ENCODE data around the gene NT5C3B.
A peak's percentile ranks its signal among the peaks of the same experiment; 100 is the strongest.

NT5C3B gene

DNA sequence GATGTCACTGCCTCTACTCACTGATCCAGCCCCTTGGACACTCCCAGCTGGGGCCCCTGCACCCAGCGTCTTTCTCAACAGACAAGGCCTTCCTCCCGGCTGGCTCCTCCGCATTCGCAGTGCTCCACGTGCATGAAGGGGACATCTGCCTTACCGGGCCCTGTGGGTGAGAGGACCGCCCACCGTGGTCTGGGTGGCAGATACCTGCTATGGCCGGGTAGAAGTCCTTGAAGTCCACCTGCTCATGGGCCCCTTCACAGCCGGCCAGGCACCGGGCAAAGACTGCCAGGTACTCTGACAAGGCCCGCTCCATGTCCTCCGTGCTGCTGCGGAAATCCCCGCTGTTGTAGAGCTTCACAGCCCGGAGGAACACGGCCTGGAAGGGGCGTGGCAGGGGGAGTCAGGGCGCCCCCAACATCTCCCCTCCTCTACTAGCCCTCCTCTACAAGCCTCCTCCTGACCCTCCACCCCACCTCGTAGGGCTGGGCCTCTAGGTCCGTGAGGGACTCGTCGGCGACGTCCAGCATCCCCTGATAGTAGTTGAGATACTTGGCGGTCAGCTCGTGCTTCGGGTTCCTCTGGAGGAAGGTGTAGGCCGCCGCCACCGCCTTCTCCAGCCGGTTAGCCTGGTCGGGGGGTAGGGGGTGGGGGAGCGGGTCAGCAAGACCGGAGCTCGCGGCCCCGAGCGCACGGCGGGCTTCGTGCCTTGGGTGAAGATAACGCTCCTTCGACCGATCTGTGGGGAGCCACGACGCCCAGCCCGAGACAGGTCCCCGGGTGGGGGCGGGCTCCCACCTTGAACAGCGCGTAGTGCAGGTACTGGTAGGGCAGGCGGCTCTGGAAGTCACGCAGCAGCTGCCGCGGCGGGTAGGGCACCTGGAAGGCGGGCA is 25.1 kb downstream of the NT5C3B start:
- DNase-seq (ENCODE audit: low spot score): no peak

- DNase-seq (ENCODE audit: low spot score): no peak
Observed at GRCh38 chr17:41806685-41807445, 29.2 kb downstream of the NT5C3B start.

DNA sequence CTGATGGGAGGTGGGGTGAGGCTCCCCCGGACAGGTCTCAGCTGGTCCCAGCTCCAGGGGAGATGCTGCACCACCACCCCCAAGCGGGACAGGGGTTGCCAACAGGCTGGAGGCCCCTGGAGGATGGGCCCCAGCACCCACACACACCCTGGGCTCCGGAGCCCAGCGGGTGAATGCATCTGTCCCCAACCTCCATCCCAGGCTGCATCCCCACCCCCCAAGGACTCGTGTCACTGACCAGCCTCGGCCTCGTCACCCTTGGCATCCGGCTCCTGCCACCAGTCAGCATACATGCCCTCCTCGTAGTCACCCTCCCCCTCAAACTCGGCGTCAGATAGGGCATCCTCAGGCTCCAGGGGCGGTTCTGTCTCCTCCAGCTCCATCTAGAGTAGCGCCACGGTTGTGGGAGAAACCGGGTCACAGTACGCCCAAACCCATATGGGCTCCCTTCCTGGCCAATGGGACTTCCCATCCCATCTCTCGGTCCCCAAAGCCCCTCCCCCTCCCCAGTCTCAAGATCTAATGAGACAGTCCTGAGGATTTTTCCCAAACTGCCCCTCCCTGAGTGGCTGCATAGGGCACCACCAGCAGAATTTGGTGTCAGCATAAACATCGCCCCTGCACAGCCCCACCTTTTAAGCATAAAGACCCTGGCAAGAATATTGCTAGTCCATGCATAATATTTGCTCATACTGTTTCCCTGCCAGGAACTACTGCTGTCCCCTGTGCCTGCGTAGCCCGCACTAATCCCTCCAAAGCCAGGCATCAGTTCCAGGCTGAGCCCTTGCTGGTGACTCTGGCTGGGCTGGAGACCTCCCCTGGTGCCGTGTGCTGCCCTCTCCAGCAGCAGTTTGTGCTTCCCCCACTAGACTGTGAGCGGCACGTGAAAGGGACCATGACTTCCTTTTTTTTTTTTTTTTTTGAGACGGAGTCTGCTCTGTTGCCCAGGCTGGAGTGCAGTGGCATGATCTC is 32.7 kb downstream of the NT5C3B start:
- peak; percentile 20 for DNase-seq (ENCODE audit: low spot score)

DNA sequence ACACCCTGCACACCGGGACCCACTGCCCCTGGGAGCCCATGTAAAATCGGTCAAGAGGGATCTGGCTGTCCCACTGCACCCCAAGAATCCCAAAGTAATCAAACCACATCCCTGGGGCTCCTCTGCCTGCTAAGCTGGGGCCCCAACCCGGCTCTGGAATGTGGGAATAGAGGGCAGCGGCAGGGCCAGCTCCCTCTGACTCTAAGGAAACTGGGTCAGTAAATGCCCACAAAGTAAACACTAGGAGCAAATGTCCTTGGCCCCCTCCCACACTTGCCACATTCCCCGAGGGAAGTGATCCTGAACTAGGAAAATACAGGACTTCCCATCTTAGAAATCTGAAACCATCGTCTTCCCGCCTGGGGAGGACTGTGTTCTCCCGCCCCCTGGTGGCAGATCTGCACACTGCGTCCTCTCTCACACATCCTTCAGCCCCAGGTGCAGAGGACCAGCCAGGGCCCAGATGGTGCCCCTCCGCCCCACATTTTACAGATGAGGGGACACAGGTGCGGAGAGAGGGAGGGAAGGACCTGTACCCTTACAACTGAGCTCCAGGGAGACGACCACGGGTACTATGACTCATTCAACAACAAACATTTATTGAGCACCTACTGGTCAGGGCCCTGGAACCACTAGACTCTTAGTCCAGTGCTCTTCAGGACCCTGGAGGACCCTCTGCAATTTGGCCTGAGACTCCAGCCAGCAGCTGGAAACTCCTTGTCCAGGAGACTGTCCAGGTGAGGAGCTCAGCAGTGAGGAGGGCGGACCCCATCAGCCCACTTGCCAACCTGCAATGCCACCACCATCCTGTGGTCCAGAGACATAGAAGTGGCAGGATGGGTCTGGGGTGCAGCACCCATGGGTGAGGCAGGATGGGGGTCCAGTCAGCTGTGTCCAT is 34.4 kb downstream of the NT5C3B start:
- peak; percentile 96 for DNase-seq (ENCODE audit: low spot score)

DNA sequence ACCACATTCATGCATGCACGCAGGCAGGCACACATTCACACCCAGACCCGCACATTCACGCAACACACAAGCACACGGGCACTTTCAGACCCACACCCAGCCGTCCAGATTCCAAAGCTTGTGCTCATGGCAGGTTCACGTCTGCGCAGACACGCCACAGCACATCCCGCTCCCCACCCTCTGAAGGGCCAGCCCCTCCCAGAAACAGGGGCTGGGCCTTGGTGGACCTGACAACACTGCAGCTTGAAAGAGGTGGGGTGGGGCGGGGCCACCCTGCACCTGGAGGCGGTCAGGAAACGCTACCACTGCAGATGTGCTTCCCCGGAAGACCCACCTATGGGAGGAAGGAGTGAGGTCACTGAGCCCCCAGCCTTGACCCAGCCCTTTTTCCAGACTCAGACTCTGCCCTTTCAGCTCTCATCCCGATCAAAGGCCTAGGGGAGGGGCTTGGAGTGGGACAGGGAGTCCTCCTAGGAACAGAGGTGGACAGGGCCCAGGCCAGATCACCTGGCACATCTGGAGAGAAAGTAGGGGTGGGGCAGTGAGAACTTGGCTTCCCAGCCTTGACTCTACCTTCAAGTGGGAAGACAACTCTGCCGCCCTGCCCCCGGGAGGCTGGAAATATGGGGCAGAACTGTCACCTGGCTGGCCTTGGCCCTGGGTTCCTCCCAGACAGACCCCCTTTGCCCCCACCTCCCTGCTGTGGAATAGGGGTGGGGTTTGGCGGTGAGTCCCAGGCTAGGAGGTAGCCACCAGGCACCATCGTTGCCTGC is 35.2 kb downstream of the NT5C3B start:
- DNase-seq (ENCODE audit: low spot score): peak; percentile 97

DNA sequence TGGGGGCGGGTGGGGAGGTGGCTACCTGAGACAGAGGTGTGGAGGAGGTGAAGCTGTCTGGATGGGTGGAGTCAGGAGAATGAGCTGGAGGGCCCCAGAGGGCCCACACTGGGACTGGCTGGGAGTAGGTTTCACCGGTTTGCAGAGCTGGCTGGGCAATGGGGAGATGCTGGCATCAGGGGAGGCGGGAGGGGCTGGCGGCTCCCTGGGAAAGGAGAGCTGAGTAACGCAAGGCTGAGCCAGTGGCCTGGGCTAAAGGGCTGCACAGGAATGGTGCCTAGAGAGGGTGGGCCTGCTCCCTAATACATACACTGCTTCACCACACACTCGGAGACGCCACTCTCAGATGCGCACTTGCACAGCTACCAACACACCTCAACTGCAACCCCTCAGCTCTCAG is 36.7 kb downstream of the NT5C3B start:
- peak; percentile 28 for DNase-seq (ENCODE audit: low spot score)

DNA sequence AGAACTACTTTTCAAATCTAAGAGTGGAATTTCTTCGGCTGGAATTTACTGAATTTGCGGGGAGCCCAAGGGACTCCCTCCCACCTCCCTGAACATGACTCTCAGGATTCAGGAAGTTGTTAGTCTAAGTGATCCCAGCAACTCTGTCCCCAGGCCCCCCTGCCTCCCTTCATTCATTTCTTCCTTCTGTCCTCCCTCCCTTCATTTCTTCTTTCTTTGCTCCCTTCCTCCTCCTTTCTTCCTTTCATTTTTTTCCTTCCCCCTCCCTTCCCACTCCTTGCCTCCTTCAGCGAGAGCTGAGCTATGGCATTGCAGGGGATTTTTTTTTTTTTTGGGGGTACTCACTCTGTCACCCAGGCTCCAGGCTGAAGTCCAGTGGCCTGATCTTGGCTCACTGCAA is 38.7 kb downstream of the NT5C3B start:
- no peak for DNase-seq (ENCODE audit: low spot score)

DNA sequence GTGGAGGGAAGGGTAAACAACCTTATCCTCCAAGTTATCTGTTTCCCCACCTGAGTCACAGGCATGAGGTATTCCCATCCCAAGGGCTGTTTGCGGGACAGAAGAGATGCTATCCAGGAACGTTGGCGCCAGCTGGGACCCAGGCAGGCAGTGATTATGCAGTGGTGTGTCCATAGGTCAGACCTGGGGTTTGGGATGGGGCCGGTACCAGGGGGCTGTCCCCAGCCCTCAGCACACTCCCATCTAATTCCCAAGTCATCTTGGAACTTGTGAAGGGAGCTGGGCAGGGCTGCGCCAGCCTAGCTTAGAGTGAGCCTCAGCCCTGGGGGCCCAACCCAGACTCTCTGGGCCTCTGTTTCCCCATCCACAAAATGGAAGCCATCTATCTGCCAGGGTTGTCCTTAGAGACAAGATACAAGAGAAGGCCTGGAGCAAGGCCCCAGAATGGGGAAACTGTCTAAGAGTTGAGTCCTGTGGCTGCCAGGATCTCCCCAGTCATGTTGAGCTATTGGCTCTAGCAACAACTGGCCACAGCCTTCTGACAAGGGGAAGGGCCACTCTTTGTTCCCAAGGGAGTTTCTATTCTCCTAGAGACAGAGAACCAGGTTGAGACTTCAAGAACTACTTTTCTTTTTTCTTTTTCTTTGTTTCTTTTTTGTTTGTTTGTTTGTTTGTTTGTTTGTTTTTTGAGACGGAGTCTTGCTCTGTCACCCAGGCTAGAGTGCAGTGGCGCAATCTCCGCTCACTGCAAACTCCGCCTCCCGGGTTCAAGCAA is 39.7 kb downstream of the NT5C3B start:
- DNase-seq (ENCODE audit: low spot score): no peak

- no peak for DNase-seq (ENCODE audit: low spot score)
Observed at GRCh38 chr17:41794540-41794975, 41.5 kb downstream of the NT5C3B start.

- DNase-seq (ENCODE audit: low spot score): no peak
Observed at GRCh38 chr17:41793784-41794539, 42.1 kb downstream of the NT5C3B start.

DNA sequence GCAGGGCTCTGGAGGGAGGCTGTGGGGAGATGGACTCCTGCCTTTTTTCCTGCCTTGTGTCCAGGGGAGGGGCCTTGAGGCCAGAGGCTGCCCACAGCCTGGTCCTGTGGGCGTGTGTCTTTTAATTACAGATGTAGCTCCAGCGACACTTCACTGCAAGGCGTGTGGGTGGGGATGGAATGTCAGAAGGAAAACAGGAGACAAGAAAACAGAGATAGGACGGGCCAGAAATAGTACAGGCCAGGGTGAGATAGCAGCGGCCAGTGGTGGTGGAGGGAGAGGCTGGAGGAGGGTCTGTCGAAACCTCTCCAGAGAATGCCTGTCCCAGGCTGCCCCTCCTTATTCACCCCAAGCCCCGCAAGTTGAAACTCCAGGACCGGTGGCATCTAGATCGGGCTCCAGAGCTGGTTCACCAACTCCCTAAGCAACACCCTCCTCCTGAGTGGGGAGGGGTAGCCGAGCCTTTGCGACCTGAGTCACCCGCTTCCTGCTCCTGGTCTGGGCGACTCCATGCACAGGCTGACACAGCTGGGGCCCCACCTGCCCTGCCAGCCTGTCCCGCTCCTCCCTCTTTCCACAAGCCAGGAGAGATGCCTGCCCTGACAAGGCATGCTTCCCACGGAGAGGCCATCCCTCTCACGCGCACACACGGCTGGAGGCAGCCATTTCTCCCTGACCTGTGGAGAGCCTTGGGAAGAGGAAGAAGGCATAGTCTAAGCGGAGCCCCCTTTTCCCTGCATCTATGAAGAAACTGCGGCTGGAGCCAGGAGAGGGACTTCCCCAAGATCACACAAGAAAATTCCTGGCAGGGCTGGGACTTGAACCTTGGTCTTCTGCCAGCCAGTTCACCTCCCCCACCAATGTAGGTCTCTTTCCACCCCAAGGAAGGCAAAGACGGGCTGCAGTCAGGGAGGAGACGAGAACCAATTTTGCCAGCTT is 42.9 kb downstream of the NT5C3B start:
- DNase-seq (ENCODE audit: low spot score): peak; percentile 97

GRCh38 chr17:41787021-41787418 is 49.0 kb downstream of the NT5C3B start:
- no peak for DNase-seq (ENCODE audit: low spot score)

- DNase-seq (ENCODE audit: low spot score): peak; percentile 100
Observed at GRCh38 chr17:41786227-41787020, 49.6 kb downstream of the NT5C3B start, which contains the start of gene JUP. Gene JUP (minus strand): TSS chr17:41786711. CDS start chr17:41771854, 14,857 bp downstream.

DNA sequence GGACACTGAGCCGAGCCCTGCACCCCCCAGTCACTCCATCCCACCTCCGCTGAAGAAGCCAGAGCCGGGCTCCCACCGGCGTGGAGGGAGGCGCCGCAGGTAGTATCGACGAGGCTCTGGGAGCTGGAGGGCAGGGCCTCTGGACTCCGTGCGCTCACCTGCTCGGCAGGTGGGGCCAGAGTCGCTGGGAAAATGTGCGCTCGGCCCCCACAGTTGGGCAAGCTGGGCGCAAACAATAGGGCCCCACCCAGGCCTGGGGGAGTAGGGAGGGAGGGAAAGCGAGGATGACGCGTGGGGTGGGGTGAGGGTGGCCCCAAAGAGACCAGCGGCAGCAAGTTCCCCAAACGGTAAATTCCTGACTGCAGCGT is 50.2 kb downstream of the NT5C3B start:
- peak; percentile 69 for DNase-seq (ENCODE audit: low spot score)

DNA sequence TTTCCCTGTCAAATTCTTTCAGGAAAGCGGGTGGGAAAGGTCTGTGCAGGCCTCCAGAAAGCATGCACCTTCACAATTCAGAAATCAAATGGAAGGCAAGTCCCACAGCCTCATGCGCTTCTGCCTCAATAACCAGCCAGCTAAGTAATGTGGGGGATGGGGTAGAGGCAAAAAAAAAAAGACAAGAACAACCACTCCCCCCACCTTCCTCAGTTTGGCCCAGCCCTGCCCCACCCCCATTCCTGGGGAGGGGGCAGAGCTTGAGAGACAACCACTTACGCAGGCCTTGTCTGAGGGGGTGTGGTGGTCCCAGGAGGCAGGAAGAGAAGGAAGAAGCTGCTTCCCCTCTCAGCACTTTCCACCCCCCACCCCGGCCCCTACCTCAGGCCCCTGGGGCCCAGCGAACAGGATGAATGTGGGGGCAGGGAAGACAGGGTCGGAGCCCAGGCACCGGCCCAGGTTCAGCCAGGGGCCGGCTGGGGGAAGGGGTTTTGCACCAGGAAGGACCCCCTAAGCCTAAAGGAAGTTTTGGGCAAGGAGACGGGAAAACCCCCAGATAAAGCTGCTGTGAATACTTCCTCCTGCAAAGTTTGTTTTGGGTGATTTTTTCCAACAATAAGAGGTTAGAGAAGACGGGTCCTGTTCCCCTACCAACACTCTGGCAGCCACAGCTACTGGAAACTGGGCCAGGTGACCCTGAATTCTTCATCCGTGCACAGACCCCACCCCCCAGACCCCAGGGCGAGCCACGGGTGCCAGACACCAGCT is 50.8 kb downstream of the NT5C3B start:
- peak; percentile 74 for DNase-seq (ENCODE audit: low spot score)
